ENCODE measurements around the gene CAMKK1. TPM values are rescaled to one million over a fixed set of nuclear protein-coding genes. Genes with fewer than 3 reads are reported as not detected.
"Not testable (repeated sequence)": the region's sequence is repeated elsewhere in the genome, so short reads cannot be mapped to it uniquely, and the experiment has no call there.

Gene CAMKK1
- total RNA-seq, 1 experiment from 2014 or later = 0.07 TPM

DNA sequence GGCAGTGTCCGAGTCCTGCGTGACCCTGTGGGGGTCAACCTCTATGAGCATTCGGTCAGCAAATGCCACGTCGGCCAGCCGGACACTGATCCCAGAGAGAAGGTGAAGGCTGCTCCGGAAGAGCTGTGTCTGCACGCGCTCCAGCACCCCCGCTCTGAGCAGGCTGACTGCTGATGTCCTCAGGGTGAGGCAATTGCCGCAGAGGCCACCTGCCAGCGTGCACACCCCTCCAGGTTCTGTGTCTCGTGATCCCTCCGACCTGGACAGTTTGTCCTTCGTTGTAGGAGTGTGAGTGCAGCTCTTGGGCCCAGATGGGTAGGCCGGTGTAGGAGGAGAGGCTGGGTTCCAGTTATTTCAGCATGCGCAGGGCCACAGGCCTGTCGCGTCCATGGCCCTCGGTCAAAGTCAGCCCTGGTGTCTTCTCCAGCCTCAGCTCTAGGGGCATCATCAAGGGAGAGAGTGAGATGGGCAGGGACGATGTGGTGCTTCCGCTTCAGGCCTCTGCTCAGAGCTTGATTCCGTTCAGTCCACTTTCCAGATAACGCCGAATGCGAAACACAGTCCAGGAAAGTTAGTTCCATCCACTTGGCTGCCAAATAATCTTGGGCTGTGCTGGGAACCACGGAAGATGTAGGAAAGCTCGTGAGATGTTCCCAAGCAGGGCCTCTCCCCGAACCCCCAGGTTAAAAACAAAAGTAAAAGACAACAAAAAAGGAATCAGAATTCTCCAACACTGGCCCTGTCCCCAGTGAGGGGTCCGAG lies 31.7 kb downstream of the CAMKK1 start:
- H3K4me2 ChIP-seq (ENCODE audit: low read depth, low read length, poor library complexity, severe bottlenecking) = no peak overlapping the region
- no peak overlapping the region for H2AFZ ChIP-seq (ENCODE audit: low read length)
- H3K4me3 ChIP-seq (ENCODE audit: low read length) = no peak overlapping the region
- peaks cover 12% of the 10 kb centered on the region for H3K4me1 ChIP-seq (ENCODE audit: low read length)
- no peaks in the 10 kb centered on the region for H3K9me3 ChIP-seq (ENCODE audit: low read length)
- H3K9ac ChIP-seq (ENCODE audit: low read length) = no peak overlapping the region
- H4K20me1 ChIP-seq (ENCODE audit: insufficient read depth, low read depth, low read length) = no peaks in the 10 kb centered on the region
- DNase-seq = no peak
- H3K36me3 ChIP-seq (ENCODE audit: insufficient read depth, low read length) = no peaks in the 10 kb centered on the region
- H3K9me2 ChIP-seq (replicated peaks; ENCODE audit: insufficient read depth, low read length) = no peaks in the 10 kb centered on the region
- no peak overlapping the region for H3K27ac ChIP-seq (ENCODE audit: low read length)
- no peaks in the 10 kb centered on the region for H3K27me3 ChIP-seq (ENCODE audit: low read length)
- H3K79me2 ChIP-seq (ENCODE audit: low read length) = no peaks in the 10 kb centered on the region

DNA sequence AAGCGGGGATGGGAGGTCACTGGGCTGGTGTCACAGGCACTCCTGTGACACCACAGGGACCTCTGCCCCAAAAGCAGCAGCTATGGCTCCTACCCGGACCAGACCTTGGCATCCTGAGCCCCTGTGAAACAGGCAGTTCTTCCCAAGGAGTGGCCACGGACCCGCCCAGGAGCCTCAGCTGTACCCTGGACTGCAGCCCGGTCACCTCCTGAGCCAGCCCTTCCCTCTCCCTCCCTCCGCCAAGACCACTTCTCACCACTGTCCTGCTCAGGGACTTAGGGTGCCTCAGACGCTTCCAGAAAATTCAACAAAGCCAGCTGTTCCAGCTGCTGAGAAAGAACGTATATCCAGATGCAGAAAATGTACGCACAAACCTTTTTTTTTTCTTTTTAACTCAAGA lies 32.9 kb downstream of the CAMKK1 start:
- no peak overlapping the region for H3K9ac ChIP-seq (ENCODE audit: low read length)
- H3K9me3 ChIP-seq (ENCODE audit: low read length) = no peaks in the 10 kb centered on the region
- no peaks in the 10 kb centered on the region for H3K79me2 ChIP-seq (ENCODE audit: low read length)
- H3K27ac ChIP-seq (ENCODE audit: low read length) = no peak overlapping the region
- peaks cover 4% of the 10 kb centered on the region for H3K4me1 ChIP-seq (ENCODE audit: low read length)
- H3K4me3 ChIP-seq (ENCODE audit: low read length) = no peak overlapping the region
- H3K4me2 ChIP-seq (ENCODE audit: low read depth, low read length, poor library complexity, severe bottlenecking) = no peak overlapping the region
- no peak for DNase-seq
- no peaks in the 10 kb centered on the region for H3K36me3 ChIP-seq (ENCODE audit: insufficient read depth, low read length)
- H3K27me3 ChIP-seq (ENCODE audit: low read length) = no peaks in the 10 kb centered on the region
- no peaks in the 10 kb centered on the region for H4K20me1 ChIP-seq (ENCODE audit: insufficient read depth, low read depth, low read length)
- no peaks in the 10 kb centered on the region for H3K9me2 ChIP-seq (replicated peaks; ENCODE audit: insufficient read depth, low read length)
- no peak overlapping the region for H2AFZ ChIP-seq (ENCODE audit: low read length)

DNA sequence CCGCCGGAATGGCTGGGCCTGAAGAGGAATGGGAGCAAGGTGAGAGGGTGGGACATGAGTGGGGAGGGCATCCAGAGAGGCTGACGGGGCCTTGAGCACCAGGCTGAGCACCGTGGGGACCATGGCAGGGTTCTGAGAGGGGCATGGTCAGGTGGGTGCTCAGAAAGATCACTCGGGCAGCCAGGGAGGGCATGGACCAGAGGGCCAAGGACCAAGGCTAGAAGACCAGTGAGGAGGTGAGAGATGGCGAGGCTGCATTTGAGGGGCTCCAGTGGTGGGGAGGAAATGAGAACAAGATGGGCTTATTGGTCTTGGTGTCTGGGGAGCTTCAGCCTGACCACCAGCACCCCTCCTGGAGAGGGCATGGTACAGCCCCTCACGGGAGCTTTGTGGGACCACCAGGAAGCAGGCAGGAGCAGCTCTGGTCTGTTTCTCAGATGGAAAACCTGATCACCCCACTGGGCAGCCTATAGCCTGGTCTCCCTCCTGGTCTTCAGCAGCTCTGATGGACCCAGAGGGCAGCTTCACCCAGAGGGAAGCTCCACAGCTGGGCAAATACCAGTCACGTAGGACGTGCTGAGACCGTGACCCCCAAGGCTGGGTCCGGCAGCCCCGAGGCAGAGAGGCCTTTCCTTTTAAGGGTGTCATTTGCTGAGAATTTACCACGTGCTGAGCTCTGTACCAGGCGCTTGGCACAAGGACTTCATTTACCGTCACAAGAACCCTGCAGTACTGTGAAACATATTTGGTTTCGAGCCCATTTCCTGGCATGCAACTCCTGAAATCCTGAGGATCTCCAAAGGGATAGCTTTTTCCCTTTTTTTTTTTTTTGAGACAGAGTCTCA lies 35.4 kb downstream of the CAMKK1 start:
- H3K9ac ChIP-seq (ENCODE audit: low read length) = no peak overlapping the region
- H3K9me2 ChIP-seq (replicated peaks; ENCODE audit: insufficient read depth, low read length) = no peaks in the 10 kb centered on the region
- H3K9me3 ChIP-seq (ENCODE audit: low read length) = no peaks in the 10 kb centered on the region
- no peaks in the 10 kb centered on the region for H3K36me3 ChIP-seq (ENCODE audit: insufficient read depth, low read length)
- H4K20me1 ChIP-seq (ENCODE audit: insufficient read depth, low read depth, low read length) = no peaks in the 10 kb centered on the region
- no peaks in the 10 kb centered on the region for H3K4me1 ChIP-seq (ENCODE audit: low read length)
- no peak overlapping the region for H3K27ac ChIP-seq (ENCODE audit: low read length)
- no peaks in the 10 kb centered on the region for H3K27me3 ChIP-seq (ENCODE audit: low read length)
- H3K4me2 ChIP-seq (ENCODE audit: low read depth, low read length, poor library complexity, severe bottlenecking) = no peak overlapping the region
- no peak overlapping the region for H3K4me3 ChIP-seq (ENCODE audit: low read length)
- H3K79me2 ChIP-seq (ENCODE audit: low read length) = no peaks in the 10 kb centered on the region
- DNase-seq = no peak
- no peak overlapping the region for H2AFZ ChIP-seq (ENCODE audit: low read length)

DNA sequence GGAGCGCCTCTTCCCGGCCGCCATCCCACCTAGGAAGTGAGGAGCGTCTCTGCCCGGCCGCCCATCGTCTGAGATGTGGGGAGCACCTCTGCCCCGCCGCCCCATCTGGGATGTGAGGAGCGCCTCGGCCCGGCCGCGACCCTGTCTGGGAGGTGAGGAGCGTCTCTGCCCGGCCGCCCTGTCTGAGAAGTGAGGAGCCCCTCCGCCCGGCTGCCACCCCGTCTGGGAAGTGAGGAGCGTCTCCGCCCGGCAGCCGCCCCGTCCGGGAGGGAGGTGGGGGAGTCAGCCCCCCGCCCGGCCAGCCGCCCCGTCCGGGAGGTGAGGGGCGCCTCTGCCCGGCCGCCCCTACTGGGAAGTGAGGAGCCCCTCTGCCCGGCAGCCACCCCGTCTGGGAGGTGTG lies 38.6 kb downstream of the CAMKK1 start:
- not testable (repeated sequence) for H3K9me3 ChIP-seq (ENCODE audit: low read length); H3K27me3 ChIP-seq (ENCODE audit: low read length); H3K27ac ChIP-seq (ENCODE audit: low read length); H3K79me2 ChIP-seq (ENCODE audit: low read length); DNase-seq; H3K36me3 ChIP-seq (ENCODE audit: insufficient read depth, low read length); H3K4me3 ChIP-seq (ENCODE audit: low read length); H3K4me2 ChIP-seq (ENCODE audit: low read depth, low read length, poor library complexity, severe bottlenecking); H4K20me1 ChIP-seq (ENCODE audit: insufficient read depth, low read depth, low read length); H2AFZ ChIP-seq (ENCODE audit: low read length); H3K9ac ChIP-seq (ENCODE audit: low read length); H3K9me2 ChIP-seq (replicated peaks; ENCODE audit: insufficient read depth, low read length); H3K4me1 ChIP-seq (ENCODE audit: low read length)

DNA sequence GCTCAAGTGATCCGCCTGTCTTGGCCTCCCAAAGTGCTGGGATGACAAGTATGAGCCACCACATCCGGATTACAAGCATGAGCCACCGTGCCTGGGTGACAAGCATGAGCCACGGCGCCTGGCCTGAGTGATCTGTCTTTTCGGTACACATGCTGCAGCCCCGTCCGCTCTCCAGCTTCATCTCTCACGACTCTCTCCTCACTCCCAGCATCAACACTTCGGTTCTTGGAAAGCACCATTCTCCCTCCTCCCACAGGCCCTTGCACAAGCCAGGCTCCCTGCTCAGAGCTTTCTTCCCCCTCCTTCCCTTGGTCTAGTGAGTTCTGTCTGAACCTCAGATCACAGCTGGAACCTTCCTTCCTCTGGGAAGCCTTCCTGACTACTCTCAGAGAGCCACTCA lies 40.3 kb downstream of the CAMKK1 start:
- Histone ChIP-seq H3K36me3 (ENCODE audit: insufficient read depth, low read length) (no peaks in the 10 kb centered on the region), H2AFZ (ENCODE audit: low read length) (no peak overlapping the region), H3K4me1 (ENCODE audit: low read length) (no peaks in the 10 kb centered on the region), H3K27me3 (ENCODE audit: low read length) (no peaks in the 10 kb centered on the region), H3K9ac (ENCODE audit: low read length) (no peak overlapping the region), H3K27ac (ENCODE audit: low read length) (no peak overlapping the region), H3K79me2 (ENCODE audit: low read length) (no peaks in the 10 kb centered on the region), H3K4me2 (ENCODE audit: low read depth, low read length, poor library complexity, severe bottlenecking) (no peak overlapping the region), H3K4me3 (ENCODE audit: low read length) (no peak overlapping the region), H3K9me3 (ENCODE audit: low read length) (no peaks in the 10 kb centered on the region), H4K20me1 (ENCODE audit: insufficient read depth, low read depth, low read length) (no peaks in the 10 kb centered on the region), H3K9me2 (replicated peaks; ENCODE audit: insufficient read depth, low read length) (no peaks in the 10 kb centered on the region)
- DNase-seq = no peak

- no peaks in the 10 kb centered on the region for H4K20me1 ChIP-seq (ENCODE audit: insufficient read depth, low read depth, low read length)
- H2AFZ ChIP-seq (ENCODE audit: low read length) = no peak overlapping the region
- H3K4me2 ChIP-seq (ENCODE audit: low read depth, low read length, poor library complexity, severe bottlenecking) = no peak overlapping the region
- no peaks in the 10 kb centered on the region for H3K27me3 ChIP-seq (ENCODE audit: low read length)
- H3K9me2 ChIP-seq (replicated peaks; ENCODE audit: insufficient read depth, low read length) = no peaks in the 10 kb centered on the region
- no peaks in the 10 kb centered on the region for H3K36me3 ChIP-seq (ENCODE audit: insufficient read depth, low read length)
- H3K79me2 ChIP-seq (ENCODE audit: low read length) = no peaks in the 10 kb centered on the region
- no peaks in the 10 kb centered on the region for H3K4me1 ChIP-seq (ENCODE audit: low read length)
- no peak overlapping the region for H3K27ac ChIP-seq (ENCODE audit: low read length)
- H3K9ac ChIP-seq (ENCODE audit: low read length) = no peak overlapping the region
- no peak for DNase-seq
- H3K4me3 ChIP-seq (ENCODE audit: low read length) = no peak overlapping the region
- H3K9me3 ChIP-seq (ENCODE audit: low read length) = no peaks in the 10 kb centered on the region
These were observed 41.3 kb downstream of the CAMKK1 start for GRCh38 chr17:3851461-3852100.

DNA sequence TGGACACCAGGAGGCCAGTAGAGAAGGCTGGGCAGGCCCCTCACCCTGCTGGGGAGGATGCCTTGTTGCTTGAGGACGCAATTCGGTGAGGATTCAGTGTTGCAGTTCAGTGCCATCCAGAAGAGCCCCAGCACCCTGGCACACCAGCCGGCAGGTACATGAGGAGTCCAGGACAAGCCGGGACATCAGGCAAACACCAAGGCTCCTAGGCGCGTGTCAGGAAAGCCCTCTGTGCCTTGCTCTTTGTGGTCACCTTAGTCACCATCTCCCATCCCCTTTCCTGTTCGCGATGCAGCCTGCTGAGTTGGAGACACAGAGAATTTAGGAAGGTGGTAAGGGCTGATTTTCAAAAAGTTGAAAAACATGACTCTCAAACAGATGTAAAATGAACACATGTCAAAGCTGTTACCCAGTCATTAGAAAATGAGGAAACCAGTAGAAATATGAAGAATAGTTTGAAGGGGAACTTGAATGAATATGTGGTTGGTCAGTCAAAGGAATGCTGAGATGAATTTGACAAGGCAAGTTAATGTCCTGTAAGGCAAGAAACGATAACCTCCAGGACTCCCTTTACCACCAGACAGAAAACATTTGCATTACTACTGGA lies 44.5 kb downstream of the CAMKK1 start:
- Histone ChIP-seq H3K36me3 (ENCODE audit: insufficient read depth, low read length) (no peaks in the 10 kb centered on the region), H3K9me3 (ENCODE audit: low read length) (no peaks in the 10 kb centered on the region), H3K79me2 (ENCODE audit: low read length) (peaks cover 26% of the 10 kb centered on the region), H3K27me3 (ENCODE audit: low read length) (no peaks in the 10 kb centered on the region), H4K20me1 (ENCODE audit: insufficient read depth, low read depth, low read length) (peaks cover 9% of the 10 kb centered on the region), H3K4me3 (ENCODE audit: low read length) (no peak overlapping the region), H2AFZ (ENCODE audit: low read length) (no peak overlapping the region), H3K4me1 (ENCODE audit: low read length) (peaks cover 16% of the 10 kb centered on the region), H3K9me2 (replicated peaks; ENCODE audit: insufficient read depth, low read length) (no peaks in the 10 kb centered on the region), H3K4me2 (ENCODE audit: low read depth, low read length, poor library complexity, severe bottlenecking) (no peak overlapping the region), H3K9ac (ENCODE audit: low read length) (no peak overlapping the region), H3K27ac (ENCODE audit: low read length) (no peak overlapping the region)
- no peak for DNase-seq

DNA sequence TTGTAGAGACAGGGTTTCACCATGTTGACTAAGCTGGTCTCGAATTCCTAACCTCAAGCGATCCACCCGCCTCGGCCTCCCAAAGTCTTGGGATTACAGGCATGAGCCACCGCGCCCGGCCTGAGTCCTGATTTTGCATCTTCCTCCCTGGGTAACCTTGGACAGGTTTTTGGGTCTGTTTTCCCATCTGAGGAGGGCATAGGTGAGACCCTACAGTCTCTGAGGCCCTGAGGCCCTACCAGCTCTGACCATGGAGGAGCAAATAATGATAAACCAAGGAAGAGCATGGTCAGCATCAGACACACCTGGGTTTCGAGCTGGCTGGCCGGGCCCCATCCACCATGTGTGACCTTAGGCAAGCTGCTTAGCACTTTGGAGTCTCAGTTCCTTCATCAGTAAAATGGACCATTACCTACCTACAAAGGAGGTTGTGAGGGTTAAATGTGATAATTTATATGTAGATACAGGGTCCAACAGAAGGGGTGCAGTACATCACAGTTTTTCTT lies 45.6 kb downstream of the CAMKK1 start:
- H3K79me2 ChIP-seq (ENCODE audit: low read length) = peaks cover 28% of the 10 kb centered on the region
- no peak overlapping the region for H3K9ac ChIP-seq (ENCODE audit: low read length)
- H3K9me3 ChIP-seq (ENCODE audit: low read length) = no peaks in the 10 kb centered on the region
- H3K9me2 ChIP-seq (replicated peaks; ENCODE audit: insufficient read depth, low read length) = no peaks in the 10 kb centered on the region
- no peak overlapping the region for H3K4me3 ChIP-seq (ENCODE audit: low read length)
- peaks cover 16% of the 10 kb centered on the region for H3K4me1 ChIP-seq (ENCODE audit: low read length)
- no peak overlapping the region for H2AFZ ChIP-seq (ENCODE audit: low read length)
- H3K4me2 ChIP-seq (ENCODE audit: low read depth, low read length, poor library complexity, severe bottlenecking) = no peak overlapping the region
- no peaks in the 10 kb centered on the region for H3K27me3 ChIP-seq (ENCODE audit: low read length)
- no peak for DNase-seq
- H3K36me3 ChIP-seq (ENCODE audit: insufficient read depth, low read length) = peaks cover 3% of the 10 kb centered on the region; the same call in 1 of the 2 replicates
- no peak overlapping the region for H3K27ac ChIP-seq (ENCODE audit: low read length)
- H4K20me1 ChIP-seq (ENCODE audit: insufficient read depth, low read depth, low read length) = peaks cover 9% of the 10 kb centered on the region
